SKM-1 treated with dmso at 0.1 percent for 144 hours (cell line): ENCODE data around the gene SSX2IP.
A peak's percentile ranks its signal among the peaks of the same experiment; 100 is the strongest.

Experiments used
- DNase-seq: peaks from one replicate; lab custom pipeline; 2025; ENCODE audit not compliant: unreplicated experiment; lab: John Stamatoyannopoulos, UW

The SSX2IP gene

GRCh38 chr1:84711121-84711520 lies 20.9 kb upstream of the SSX2IP start:
- DNase-seq, result no peak

- no peak for DNase-seq
Observed at GRCh38 chr1:84709131-84709530, 18.9 kb upstream of the SSX2IP start.

GRCh38 chr1:84708031-84708430 lies 17.8 kb upstream of the SSX2IP start:
- DNase-seq, result no peak

- DNase-seq, result no peak
Observed at GRCh38 chr1:84705513-84705912, 15.3 kb upstream of the SSX2IP start.

GRCh38 chr1:84704872-84705417 lies 14.7 kb upstream of the SSX2IP start:
- DNase-seq, result peak; percentile 56

- no peak for DNase-seq
Observed at GRCh38 chr1:84703431-84703830, 13.2 kb upstream of the SSX2IP start.

- DNase-seq, result no peak
Observed at GRCh38 chr1:84702143-84702542, 11.9 kb upstream of the SSX2IP start.

- no peak for DNase-seq
Observed at GRCh38 chr1:84701376-84701775, 11.1 kb upstream of the SSX2IP start.

GRCh38 chr1:84700070-84700469 lies 9.8 kb upstream of the SSX2IP start:
- DNase-seq, result peak; percentile 64

- no peak for DNase-seq
Observed at GRCh38 chr1:84698151-84699110, 8.2 kb upstream of the SSX2IP start.

GRCh38 chr1:84693785-84694184 lies 3.5 kb upstream of the SSX2IP start:
- no peak for DNase-seq

- DNase-seq, result no peak
Observed at GRCh38 chr1:84693005-84693404, 2.7 kb upstream of the SSX2IP start.

GRCh38 chr1:84692391-84692790 lies 2.1 kb upstream of the SSX2IP start:
- no peak for DNase-seq

GRCh38 chr1:84691122-84691783 lies 992 bp upstream of the SSX2IP start:
- no peak for DNase-seq

- DNase-seq, result peak; percentile 24
Observed at GRCh38 chr1:84689514-84690396, 506 bp downstream of the SSX2IP start.

- DNase-seq, result peak; percentile 36
Observed at GRCh38 chr1:84688463-84689061, 1.7 kb downstream of the SSX2IP start.

GRCh38 chr1:84687714-84688462 lies 2.4 kb downstream of the SSX2IP start:
- no peak for DNase-seq

GRCh38 chr1:84686223-84686622 lies 4.0 kb downstream of the SSX2IP start:
- DNase-seq, result no peak

- no peak for DNase-seq
Observed at GRCh38 chr1:84683508-84683907, 6.8 kb downstream of the SSX2IP start.

GRCh38 chr1:84682047-84682446 lies 8.2 kb downstream of the SSX2IP start:
- no peak for DNase-seq
